Stromal cell of bone marrow (primary cell): ENCODE data around the gene GPRC5C.
"Not testable (repeated sequence)": the region's sequence is repeated elsewhere in the genome, so short reads cannot be mapped to it uniquely, and the experiment has no call there.

Experiments used
- DNase-seq: peaks from one replicate; pipeline ENCODE4 v3.0.0-alpha.2; 2012; ENCODE audit warnings: low read depth

The GPRC5C gene

DNA sequence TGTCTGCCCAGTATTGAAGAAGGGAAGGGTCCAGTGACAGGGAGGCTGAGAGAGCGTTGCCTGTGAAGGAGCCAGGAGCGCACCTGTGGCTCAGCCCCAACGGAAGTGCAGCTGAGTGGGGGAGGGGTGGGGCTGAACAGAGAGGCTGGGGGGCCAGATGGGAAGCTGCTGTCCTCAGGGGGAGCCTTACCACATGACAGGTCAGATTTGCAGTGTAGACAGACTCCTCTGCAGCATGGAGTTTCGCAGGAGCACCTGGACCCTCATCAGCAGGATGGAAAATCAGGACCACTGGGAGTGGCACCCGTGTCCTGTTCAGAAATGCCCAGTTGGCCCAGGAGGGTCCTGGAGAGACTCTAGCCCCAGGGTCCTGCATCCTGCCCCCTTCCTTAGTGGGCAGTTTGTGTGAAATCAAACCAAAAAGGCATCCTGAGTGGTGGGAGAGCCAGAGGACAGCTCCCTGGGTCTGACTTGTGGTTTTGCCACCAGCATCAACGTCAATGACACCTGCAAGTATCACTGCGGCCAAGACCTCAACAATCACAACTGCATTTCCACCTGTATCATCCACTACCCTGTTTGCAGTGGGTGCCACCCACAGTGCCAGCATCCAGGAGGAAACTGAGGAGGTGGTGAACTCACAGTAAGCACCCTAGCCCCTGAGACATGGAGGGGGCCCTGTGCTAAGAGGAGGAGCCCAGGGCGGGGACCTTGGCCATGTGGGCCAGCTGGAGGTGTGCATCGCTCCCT is 42.3 kb downstream of the GPRC5C start:
- DNase-seq: no peak

DNA sequence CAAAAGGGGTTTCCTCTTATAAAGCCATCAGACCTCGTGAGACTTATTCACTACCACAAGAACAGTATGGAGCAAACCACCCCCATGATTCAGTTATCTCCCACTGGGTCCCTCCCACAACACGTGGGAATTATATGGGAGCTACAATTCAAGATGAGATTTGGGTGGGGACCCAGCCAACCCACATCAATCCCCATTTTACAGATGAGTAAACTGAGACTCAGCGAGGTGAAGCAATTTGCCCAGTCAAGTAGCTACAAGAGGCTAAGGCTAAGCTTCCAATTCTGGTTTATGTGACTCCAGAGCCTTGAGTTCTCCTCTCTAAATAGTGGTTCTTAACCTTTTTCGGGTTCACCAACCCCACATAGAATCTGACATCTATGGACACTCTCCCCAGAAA is 43.3 kb downstream of the GPRC5C start:
- no peak for DNase-seq

DNA sequence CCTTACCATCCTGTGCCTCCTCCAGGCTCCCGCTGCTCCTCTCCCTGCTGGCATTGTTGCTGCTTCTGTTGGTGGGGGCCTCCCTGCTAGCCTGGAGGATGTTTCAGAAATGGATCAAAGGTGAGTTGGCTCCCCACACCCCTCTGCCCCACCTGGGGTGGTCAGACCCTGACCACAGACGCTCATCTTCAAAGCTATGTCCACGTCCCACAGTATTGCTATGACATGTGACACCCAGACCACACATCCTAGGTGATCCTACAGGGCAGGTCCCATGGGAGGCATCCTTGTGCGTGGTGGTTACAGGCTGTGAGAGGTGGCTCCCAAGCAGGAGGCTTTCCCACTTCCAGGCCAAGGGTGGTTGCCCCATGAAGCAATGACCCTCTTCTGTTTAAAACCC is 45.5 kb downstream of the GPRC5C start:
- no peak for DNase-seq

DNA sequence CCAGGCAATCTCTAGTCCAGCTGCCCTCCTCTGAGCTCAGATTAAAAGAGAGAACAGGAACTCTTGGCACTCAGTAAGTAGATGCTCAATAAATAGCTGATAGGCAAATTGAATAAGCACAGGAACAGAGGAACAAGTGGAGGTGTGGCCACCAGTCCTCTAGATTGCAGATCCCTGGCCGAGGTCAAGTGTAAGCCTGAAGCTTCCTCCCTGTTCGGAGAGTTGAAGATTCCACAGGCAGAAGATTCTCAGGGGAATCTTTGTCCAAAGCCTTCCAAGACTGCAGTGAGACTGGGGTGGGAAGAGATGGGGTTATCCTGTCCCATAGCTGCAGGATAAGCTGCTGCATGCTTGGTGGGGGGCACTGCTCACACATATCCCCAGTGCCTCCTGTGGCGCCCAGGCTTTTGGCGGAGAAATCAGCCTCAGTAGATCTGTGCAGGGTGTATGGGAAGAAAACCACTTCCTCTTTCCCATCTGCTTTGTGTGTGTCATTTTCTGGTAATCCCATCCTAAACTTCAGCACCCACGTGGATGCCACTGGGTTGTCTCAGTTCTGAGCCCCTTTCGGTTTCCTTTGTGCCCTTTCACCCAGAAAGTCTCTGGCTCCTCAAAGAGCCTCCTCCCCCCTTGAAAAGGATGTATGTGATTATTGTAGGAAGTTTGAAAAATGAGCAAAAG is 46.7 kb downstream of the GPRC5C start:
- DNase-seq: no peak

DNA sequence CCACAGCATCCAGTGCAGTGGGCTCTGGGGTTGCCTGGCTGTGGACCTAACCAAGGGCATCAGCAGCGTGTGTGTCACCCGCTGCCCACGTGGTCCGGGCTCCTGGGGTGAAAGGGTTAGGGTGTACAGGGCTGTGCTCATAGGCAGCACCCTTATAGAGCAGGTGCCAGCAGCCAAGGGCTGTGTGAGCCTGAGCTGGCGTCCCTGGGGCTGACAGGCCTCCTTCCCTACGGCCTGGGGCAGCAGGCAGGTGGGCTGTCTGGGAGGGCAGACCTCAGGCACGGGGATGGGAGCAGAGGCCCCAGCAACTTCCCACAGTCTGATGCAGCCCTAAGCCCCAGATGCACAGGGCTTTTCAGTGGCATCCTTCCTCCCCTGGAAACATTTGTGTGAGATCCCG is 48.4 kb downstream of the GPRC5C start:
- DNase-seq: no peak

DNA sequence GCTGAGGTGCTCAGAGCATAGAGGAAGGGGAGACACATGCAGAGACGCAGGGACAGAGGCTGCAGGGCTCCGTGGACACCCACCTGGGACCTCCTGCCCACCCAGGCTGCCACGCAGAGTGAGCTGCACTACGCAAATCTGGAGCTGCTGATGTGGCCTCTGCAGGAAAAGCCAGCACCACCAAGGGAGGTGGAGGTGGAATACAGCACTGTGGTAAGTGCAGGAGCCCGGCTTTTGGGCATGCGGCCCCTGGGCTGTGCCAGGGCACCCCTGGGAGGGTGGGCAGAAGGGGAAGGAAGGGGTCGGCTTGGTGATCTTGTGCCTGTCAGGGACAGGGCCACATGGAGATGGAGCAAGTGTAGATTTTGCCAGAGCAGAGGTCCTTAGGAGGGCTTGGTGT is 49.7 kb downstream of the GPRC5C start:
- DNase-seq: no peak

DNA sequence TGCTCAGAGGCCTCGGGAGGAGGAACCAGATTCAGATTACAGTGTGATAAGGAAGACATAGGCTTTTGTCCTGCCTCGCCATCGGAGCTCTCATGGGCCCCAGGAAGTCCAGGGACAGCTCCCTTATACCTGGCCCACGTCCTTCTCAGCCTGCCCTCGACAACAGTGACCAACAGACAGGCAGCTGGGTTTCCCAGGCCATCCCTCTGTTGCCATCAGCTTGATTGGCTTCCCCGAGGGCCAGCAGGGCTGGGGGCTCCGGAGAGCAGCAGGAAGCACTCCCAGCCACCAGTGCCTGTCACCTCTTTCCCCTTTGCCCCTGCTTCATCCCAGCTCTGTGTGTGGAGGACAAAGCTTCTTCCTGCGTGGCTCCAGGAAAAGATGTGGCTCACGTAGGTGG is 52.2 kb downstream of the GPRC5C start:
- no peak for DNase-seq

DNA sequence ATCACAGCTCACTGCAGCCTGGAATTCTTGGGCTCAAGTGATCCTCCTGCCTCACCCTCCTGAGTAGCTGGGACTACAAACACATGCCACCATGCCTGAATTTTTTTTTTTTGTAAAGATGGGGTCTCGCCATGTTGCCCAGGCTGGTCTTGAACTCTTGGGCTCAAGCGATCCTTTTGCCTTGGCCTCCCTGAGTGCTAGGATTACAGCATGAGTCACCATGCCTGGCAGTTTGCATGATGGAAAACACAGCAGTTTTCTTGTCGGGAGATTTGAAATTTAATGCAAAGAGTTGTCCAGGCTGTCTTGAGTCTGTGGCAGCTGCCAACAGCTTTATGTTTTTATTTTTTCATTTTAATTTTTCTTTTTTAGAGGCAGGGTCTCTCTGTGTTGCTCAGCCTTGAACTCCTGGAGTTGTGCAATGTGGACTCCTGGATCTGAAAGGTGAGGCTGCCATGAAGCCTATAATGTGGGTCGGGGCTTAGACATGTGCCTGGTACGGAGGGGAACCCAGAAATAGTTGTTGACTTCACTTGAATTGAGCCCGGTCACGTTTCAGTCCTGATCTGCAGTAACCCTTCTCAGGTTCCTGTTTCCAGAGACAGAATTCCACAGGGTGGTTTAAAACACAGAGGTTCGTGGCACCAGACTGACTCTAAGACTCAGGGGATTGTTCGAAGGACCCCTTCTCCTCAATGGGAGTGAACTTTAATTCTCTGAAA is 53.3 kb downstream of the GPRC5C start:
- DNase-seq: no peak

DNA sequence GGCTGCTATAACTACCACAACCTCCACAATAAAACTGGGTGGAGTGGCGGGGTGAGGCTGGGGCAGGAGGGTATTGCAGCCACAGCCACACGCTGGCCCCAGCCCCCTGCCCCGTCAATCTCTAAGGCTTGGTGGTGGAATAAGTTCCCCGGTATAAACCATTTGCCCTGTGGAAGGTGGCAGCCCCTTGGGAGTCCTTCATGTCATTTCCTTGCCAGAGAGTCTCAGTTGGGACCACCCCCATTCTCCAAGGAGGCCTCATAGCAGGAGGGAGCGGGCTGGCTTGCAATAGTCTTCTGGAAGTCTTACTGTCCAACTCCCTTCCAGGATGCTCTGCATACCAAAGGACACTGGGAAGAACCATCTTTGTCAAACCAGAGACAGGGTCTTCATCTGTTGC is 54.0 kb downstream of the GPRC5C start:
- no peak for DNase-seq

DNA sequence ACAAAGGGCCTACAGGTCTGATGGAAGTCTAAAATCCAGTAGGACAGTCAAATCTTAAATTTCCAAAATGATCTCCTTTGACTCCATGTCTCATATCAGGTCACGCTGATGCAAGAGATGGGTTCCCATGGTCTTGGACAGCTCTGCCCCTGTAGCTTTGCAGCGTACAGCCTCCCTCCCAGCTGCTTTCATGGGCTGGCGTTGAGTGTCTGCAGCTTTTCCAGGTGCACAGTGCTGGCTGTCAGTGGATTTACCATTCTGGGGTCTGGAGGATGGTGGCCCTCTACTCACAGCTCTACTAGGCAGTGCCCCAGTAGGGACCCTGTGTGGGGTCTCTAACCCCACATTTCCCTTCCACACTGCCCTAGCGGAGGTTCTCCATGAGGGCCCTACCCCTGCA is 56.4 kb downstream of the GPRC5C start:
- not testable (repeated sequence) for DNase-seq

DNA sequence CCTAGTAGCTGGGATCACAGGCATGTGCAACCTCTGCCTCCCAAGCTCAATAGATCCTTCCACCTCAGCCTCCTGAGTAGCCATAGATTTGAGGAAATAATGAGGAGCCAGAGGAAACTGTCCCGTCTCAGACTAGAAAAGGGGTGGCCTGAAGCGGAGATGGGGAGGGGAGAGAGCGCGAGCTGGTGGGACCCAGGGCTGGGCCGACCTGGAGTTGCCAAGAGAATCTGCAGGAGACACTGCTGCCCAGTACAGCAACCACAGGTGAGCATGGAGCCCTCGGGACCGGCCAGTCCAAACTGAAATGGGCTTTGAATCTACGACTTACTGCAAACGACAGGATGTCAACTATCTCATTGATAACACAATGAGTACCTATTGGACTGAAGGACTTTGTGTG is 58.8 kb downstream of the GPRC5C start:
- no peak for DNase-seq

DNA sequence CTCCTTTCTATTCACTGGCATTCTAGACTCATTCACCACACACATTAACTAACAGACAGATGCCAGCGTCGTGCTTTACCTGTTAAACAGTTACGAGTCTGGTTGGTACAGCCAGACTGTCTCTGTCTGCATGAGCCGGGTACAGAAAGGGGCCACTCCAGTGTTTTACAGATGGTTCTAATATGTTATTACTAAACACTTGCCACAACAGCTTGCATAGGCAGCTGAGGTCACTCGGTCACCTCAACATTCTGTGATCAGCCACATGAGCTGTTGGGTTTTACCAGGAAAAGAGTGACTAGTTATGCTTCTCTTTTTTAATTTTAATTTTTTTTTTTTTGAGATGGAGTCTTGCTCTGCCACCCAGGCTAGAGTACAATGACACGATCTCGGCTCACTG is 59.7 kb downstream of the GPRC5C start:
- DNase-seq: no peak

DNA sequence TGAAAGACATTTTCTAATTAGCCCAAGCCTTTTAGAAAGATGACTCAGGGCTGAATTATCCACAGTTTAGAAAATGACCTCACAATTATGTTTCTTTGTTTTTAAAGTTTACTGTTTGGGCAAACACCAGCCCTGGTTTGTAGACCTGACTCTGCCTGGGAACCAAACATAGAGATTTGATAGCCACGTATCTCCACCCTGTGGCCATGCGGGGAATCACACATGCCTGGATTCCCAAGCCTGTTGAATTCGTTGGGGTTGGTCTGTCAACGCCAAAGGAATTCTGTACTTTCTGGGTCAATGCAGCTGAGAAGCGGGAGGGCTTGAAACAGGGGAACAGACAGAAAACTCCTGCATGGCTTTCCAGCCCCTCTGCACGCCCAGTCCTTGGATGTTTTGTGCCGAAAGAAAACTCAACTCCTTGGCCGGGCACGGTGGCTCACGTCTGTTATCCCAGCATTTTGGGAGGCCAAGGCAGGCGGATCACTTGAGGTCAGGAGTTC is 61.5 kb downstream of the GPRC5C start:
- peak; percentile 28 for DNase-seq
